NCI-H146 treated with DMSO at 0.1 percent for 48 hours (cell line): ENCODE data around the gene USB1.

Experiments used
- DNase-seq: peaks from one replicate; lab custom pipeline; 2025; ENCODE audit not compliant: unreplicated experiment; lab: John Stamatoyannopoulos, UW

USB1 gene

DNA sequence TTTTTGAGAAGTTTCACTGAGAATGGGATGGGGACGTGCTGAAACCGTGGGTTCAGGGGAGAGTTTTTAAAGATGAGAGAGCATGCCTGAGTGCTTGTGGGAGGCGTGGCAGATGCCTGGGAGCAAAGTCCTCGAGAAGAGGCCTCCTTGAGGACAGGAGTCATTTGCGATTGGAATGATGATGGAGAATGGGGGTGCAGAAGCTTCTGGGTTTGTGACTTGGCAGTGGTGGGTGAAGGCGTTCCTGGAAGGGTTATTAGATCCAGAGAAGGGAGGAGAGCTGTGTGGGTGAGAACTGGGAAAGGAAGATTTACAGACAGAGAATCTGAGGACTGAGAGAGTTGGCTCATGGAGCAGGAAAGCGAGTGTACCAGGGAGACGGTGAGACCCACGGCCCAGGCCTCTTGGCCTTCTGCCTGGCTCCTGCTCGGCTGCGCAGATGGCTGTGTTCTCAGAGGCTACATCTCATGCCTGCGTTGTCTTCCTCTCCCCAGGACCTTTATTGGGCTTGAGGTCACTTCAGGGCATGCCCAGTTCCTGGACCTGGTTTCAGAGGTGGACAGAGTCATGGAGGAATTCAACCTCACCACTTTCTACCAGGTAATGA, 15.7 kb downstream of the USB1 start:
- DNase-seq = no peak

DNA sequence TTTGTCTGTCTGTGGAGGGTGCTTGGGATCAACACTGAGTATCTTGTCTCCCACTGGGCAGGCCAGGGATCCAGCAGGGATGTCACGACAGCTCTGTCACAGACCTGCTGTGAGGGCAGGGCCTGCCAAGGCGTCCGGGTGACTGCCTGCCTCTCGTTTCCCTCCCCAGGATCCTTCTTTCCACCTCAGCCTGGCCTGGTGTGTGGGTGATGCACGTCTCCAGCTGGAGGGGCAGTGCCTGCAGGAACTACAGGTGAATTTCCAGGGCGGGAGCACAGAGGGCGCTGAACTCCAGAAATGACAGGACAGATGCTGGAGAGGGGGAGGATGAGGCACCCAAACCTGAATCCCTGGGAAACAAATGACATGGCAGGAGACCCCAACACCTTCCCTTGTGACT, 17.6 kb downstream of the USB1 start:
- DNase-seq = no peak

DNA sequence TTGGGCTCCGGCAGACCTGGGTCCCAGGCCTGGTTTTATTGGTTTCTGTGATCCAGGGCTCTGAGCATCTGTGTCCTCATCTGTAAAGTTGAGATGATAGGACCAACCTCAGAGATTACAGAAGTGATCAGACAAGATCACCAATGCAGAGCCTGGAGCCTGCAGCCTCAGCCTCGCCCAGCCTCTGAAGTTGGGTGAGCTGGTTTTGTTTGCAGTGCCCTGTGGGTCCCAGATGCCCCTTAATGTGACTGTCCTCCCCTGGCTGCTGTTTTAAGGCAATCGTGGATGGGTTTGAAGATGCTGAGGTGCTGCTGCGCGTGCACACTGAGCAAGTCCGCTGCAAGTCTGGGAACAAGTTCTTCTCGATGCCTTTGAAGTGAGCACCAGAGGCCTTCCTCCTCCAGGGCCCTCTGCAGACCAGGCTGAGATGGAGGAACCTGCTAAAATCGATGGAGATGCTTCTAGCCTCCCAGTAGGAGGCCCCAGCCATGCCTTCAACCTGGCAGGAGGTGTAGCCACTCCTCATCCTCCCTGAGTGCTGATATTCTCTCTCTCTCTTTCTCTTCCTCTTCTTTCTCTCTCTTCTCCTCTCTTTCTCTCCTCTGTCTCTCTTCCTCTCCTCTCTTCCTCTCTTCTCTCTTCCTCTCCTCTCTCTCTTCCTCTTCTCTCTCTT, 18.8 kb downstream of the USB1 start:
- DNase-seq = no peak

- DNase-seq = no peak
These were observed 19.7 kb downstream of the USB1 start for GRCh38 chr16:58020628-58021521.

GRCh38 chr16:58021661-58022551, 20.7 kb downstream of the USB1 start:
- no peak for DNase-seq

GRCh38 chr16:58022601-58023371, 21.6 kb downstream of the USB1 start:
- DNase-seq = peak; percentile 19

- DNase-seq = no peak
These were observed 23.5 kb downstream of the USB1 start for GRCh38 chr16:58024486-58025350.

GRCh38 chr16:58025351-58026138, 24.3 kb downstream of the USB1 start, which contains the start of gene MMP15:
Gene MMP15, plus strand, starts transcription at chr16:58025754. Its CDS starts 597 bp downstream, at chr16:58026351.
- peak; percentile 66 for DNase-seq

DNA sequence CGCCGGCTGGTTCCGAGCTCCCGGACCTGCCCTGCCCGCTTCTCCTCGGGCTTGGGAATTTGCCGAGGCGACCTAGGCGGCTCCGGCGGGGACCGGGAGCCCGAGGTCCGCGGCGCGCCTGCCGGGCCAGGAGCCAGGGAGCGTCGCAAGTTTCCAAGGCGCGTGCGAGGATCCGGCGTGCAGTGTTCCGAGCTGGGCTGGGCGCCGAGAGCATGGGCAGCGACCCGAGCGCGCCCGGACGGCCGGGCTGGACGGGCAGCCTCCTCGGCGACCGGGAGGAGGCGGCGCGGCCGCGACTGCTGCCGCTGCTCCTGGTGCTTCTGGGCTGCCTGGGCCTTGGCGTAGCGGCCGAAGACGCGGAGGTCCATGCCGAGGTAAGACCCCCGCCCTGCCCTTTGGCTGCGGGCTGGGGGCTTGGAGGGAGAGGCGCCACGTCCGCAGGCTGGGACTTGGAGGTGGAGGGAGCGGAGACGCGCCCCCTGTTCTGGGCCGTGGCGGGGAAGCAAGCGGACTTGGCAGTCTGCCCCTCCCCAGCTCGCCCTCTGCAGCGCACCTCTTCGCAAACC, 25.0 kb downstream of the USB1 start:
- DNase-seq = no peak

- no peak for DNase-seq
These were observed 25.5 kb downstream of the USB1 start for GRCh38 chr16:58026705-58027160.

GRCh38 chr16:58027161-58027915, 26.1 kb downstream of the USB1 start:
- peak; percentile 7 for DNase-seq

GRCh38 chr16:58027916-58028455, 26.8 kb downstream of the USB1 start:
- no peak for DNase-seq

GRCh38 chr16:58028541-58029070, 27.4 kb downstream of the USB1 start:
- DNase-seq = no peak

- DNase-seq = no peak
These were observed 28.2 kb downstream of the USB1 start for GRCh38 chr16:58029410-58029809.

DNA sequence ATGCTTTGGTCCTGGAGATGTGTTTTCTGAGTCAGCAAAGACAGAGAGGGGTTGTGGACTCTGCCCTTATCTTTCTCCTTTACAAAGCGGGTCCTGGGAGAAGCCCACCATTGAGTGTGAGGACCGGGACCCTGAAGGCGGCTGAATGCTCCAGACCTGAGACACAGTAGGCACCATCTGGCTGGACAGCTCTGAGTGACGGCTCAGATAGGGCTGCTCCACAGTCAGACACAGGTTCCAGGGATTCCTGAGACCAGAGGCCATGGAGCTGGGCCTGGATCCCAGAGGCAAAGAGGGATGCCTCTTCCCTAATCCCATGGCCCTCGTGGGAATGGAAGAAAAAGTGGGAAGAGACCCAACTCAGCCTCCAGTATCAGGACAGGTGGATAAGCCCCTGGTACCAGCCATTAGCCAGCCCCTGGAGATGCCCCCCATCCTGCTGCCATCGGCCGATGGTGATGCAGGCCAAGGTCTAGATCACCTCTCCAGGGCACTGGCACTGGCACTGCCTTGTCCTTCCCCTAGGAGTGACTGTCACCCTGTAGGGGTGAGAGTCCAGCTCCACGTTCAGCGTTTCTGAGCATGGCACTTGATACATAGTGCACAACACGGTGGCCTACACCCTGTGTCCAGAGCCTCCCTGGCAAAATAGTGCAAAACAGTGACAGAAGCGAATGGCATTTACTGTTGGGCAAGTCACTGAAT, 29.1 kb downstream of the USB1 start:
- no peak for DNase-seq
